GM21367 (cell line): ENCODE results near the gene STRADA.

ENCODE experiments used
- ATAC-seq: cut with Tn5 transposase; IDR thresholded peaks from one replicate; pipeline ENCODE4 v1.9.1; 2021; ENCODE audit not compliant: unreplicated experiment

STRADA gene

DNA sequence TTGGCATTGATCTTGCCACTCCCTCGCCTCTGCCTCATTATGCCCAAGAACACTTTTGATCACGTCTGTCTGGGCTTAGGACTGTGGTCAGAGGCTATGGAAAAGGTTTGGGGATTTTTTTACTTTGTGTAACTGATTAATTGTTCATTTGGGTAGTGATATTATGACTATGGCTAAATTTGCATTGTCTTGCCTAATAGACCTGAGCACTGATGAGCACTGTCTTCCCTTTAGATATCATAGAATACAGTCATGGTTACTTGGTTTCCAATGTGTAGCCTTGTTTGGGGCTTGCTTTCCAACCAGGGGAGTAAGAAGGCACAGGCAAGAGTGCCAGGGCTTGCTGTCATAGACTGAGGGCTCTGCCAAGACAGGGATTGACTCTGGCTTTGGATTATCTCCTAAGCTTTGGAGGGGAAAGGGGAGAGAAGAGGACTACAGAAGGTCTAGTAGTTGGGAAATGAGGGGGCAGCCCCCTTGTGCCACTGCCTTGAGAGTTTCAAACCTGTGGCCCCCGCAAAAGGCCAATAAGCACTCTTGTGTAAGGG is 55.4 kb downstream of the STRADA start:
- no peak for ATAC-seq

DNA sequence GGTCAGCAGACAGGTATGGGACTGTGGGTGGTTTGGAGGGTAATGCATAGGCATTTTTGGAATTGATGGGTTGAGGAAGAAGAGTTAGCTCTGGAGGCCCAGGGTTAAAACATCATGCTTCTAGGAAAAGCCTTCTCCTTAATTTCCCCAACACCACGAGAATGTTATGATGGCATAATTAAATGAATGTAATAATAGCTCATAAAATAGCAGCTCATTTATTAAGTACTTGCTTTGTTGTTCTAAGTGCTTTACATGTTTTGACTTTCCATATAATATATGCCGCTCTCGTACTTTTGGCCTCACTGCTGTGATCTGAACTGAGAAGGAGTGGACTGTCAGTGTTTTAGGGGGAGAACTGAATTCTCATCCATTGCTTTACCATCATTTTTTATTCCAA is 56.0 kb downstream of the STRADA start:
- ATAC-seq: no peak

DNA sequence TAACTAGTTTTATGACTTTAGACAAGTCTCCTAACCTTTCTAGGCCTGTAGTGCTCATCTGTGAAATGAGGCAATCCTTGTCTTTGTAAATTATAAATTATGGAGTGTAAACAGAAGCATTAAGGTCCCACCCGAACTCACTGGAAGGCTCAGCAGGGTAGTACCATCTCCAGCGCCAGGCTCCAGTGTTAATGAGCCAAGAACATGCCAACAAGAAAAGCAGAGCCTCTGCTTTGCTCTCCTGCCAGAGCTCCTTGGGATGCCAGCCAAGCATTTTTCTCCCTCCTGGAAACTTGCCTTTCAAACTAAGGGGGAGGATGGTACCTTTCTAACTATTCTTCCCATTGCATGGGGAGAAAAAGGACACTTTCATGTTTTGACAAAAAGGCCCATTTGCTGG is 56.6 kb downstream of the STRADA start:
- ATAC-seq: no peak

DNA sequence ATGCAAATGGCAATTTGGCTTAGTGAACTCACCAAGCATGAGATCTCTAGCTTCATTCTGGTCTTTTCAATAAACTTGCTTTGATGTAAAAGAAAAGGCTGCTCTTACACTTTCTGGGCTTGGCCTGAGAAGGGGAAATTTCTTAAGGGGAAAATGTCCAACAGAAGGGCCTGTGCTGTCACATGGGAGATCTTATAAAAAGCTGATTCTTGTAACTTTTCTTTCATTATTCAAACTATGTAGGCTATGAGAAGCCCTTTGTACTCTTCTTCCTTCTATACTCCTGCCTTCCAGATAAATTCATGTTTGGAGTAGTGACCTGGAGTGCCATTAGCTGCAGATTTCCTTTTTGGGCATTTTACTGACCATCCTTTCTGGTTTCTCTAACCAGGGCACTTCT is 58.6 kb downstream of the STRADA start:
- ATAC-seq: no peak

DNA sequence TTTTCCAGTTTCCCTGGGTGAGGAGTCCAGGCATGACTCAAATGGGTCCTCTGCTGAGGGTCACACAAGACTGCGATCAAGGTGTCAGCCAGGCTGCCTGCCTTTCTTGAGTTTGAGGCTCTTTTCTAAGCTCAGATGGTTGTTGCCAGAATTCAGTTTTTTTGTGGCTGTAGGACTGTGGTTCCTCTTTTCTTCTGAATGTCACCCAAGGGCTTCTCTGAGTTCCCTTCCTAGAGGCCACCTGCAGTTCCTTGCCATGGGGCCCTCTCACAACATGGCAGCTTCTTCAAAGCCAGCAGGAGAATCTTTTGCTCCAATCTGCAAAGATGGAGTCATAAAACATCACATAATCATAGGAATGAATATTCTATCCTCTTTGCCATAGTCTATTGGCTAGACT is 59.2 kb downstream of the STRADA start:
- no peak for ATAC-seq

- ATAC-seq: no peak
Observed at GRCh38 chr17:63681530-63681929, 60.1 kb downstream of the STRADA start.

- no peak for ATAC-seq
Observed at GRCh38 chr17:63680700-63681099, 60.9 kb downstream of the STRADA start.

DNA sequence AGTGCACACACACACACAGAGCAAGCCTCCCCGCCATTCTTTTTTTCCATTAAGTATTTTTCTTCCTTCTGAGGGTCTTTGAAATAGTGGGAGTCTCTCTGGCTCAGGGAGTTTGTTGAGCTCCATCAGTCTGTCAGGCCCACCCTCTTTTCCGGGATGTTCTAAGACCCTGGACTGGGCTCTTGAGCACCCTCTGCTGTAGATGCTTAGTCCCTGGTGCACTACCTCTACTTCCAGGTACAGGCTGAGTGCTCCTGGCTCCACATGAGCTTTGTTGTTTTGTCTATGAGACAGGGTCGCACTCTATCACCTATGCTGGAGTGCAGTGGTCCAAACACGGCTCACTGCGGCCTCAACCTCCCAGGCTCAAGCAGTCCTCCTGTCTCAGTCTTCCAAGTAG is 62.4 kb downstream of the STRADA start:
- no peak for ATAC-seq

- ATAC-seq: no peak
Observed at GRCh38 chr17:63676584-63676983, 65.0 kb downstream of the STRADA start.

- ATAC-seq: no peak
Observed at GRCh38 chr17:63675607-63676546, 65.7 kb downstream of the STRADA start.

DNA sequence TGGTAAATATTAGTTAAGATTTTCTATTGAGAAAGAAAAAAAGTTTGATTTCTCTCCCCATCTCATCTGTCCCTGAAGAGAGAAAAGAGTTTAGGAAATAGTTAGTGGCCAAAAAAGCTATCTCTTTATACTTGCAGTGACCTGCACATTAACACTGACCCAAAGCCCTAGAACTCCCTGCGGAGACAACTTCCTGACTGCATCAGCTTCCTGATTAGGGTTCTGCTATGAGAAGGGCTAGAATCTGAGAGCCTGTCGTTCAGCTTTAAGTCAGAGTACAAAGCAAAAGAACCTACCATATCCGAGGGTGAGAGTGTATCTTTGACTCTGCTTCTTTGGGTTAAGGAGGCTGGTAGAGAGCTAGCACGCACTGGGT is 66.4 kb downstream of the STRADA start:
- no peak for ATAC-seq

- ATAC-seq: no peak
Observed at GRCh38 chr17:63672856-63673255, 68.7 kb downstream of the STRADA start.

DNA sequence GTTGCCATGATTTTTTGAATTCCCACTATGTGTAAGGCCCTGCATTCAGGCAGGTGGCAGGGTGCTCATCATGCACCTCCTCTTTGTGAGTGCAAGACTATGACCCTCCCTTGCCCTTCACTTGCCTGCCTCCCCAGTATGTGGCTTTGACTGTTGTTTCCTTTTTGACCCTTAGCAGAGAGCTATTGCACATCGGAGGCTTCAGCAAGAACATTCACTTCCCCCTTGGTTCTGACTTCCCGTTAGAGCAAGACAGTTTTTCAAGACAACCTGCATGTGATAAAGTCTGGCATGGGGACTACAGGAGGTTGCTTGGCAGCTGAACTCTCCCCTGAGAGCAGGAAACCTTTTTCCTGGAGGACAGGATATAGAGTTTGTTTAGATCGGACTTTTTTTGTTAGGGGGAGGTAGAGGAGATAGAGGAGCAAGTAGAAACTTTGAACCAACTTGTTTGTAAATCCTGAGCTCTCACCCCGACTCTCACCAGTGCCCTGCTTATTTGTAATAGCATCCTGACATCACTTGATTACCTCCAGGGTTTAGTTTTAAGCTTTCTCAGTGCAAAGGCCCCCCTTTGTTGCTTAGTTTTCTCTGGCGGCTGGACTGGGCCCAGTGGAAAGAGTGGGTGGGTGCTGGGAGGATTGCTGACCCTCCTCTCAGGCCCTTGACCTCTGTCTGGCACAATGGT is 75.9 kb downstream of the STRADA start:
- no peak for ATAC-seq

- no peak for ATAC-seq
Observed at GRCh38 chr17:63659850-63660249, 81.7 kb downstream of the STRADA start.

DNA sequence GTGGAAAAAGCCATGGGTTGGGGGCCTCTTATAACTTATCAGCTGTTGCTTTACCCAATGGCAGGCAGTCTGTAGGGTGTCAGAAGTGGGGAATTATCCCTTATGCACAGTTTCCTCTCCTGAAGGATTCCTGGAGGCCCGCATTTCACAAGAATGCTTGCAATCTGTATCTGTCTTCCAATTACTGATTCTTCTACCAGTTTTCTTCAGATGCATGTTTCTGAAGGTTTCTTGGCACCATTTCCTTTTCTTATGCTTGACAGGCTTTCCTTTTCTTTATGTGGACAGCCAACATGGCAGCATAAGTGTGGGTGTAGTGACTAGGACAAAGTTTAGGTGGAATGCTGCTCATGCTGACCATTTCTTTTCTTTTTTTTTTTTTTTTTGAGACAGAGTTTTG is 83.2 kb downstream of the STRADA start:
- ATAC-seq: no peak

DNA sequence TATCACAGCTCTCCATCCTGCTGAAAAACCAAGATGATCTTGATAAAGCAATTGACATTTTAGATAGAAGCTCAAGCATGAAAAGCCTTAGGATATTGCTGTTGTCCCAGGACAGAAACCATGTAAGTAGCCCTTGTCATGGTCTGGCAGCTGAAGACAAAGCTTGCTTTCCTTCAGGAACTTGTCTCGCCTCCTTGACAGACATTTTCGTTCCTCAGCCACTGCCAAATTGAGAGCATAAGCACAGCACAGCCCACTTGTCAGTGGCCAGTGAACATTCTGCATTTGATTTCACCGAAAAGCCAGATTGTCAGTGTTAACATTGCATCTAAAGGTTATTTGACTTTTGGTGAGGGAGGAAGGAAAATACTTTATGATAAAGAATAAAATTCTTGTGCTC is 83.8 kb downstream of the STRADA start:
- no peak for ATAC-seq

DNA sequence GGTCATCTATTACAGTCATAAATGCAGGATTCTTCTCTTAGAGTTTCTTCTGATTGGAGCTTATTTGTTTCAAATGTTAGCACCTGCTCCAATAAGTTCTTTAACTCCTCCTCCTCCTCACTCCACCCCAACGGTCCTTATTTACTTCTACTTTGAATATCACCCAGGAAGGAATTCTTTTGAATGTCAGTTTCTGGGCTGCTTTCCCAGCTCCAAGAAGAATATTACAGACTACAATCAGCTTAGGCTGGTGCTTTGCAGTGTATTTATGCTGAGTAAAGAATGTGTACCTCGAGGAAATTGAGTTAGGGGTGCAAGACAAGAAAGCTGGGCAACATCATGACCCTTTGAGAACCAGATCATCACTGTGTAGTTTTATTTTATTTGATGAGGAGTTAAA is 88.5 kb downstream of the STRADA start:
- no peak for ATAC-seq
